ENCODE measurements around the gene ASB14.

The ASB14 gene

DNA sequence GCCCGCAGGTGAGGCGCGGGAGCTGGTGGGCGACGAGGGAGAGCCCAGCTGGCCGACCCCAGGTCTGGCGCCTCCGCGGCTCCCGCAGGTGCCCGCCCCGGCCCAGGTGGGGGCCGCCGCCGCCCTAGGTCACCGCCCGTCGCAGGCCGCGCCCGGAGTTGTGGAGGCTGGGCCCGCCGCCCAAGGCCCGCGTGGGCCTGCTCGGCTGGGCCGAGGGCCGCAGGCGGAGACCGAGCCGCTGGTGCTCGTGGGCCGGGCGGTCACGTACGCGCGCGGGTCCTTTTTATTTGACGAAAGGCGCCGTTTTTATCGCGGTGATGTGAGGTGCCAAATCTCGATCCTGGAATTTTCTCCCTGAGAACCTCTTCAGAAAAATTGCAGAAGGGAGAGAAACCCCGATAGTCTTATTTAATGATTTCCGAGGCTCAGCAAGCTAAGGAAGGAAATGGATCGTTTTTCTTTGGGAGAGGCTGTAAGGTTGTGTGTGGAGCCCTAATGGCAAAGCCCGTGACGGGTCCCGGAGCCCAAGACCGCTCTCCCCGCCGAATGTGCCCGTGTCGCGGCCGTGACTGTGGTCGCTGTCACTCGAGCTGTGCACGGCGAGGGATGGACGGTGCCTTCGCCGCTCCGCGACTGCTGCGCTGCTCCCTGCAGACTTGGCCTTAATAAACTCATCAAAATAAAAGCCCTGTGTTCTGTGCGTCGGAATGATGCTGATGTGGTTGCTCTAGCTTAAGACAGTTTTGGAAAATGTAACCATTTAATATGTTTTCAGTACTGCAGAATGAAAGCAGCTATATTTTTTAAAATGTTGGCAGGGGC lies 64.3 kb downstream of the ASB14 start:
- no peaks in the 10 kb centered on the region for H3K27me3 Mint-ChIP-seq
- peak overlapping the region; percentile 70 for H3K27ac Mint-ChIP-seq
- H3K36me3 Mint-ChIP-seq: peaks cover 3% of the 10 kb centered on the region
- peaks cover 30% of the 10 kb centered on the region for H3K4me1 Mint-ChIP-seq (ENCODE audit: low read depth)
- no peaks in the 10 kb centered on the region for H3K9me3 Mint-ChIP-seq (ENCODE audit: low read depth)
- H3K4me3 Mint-ChIP-seq: peak overlapping the region; percentile 94

DNA sequence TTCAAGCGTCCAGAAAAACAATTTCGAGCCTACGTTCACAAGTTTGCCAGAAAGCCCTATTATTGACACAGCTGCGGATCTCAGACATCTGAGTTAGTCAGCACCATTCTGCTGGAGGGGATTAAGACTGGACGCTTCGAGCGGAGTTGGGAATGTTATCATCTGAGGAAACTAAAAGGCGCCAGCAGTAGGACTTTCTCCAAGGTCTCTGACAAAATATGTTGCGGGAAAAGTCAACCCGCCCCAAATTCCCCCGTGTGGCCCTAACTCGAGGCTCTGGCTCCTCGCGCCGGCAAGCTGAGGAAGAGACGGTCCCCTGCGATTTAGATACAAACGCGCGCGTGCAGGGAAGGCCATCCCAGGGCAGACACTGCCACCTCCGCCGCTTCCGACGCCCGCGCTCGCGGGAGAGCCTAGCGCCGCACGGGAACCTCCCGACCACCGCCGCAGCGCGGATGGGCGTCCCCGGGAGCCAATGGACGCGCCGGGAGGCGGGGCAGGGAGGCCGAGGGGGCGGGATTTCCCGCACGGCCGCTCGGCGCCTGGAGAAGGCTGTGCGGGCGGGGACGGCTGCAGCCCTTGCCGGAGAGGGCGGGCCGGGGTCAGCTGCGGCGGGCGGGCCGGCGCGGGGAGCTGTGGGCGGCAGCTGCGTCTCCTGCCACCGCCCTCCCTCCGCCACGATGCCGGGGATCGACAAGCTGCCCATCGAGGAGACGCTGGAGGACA lies 65.1 kb downstream of the ASB14 start, which contains the start of gene APPL1:
APPL1 (plus strand) TSS at position 526 of the 726 bp plus-strand sequence; CDS start at position 681, 155 bp downstream.
- Mint-ChIP-seq H3K36me3 (peaks cover 2% of the 10 kb centered on the region), H3K9me3 (ENCODE audit: low read depth) (no peaks in the 10 kb centered on the region), H3K27me3 (no peaks in the 10 kb centered on the region), H3K4me1 (ENCODE audit: low read depth) (peaks cover 29% of the 10 kb centered on the region), H3K27ac (peak within 1 kb of the TSS; percentile 75), H3K4me3 (peak within 1 kb of the TSS; percentile 94)

DNA sequence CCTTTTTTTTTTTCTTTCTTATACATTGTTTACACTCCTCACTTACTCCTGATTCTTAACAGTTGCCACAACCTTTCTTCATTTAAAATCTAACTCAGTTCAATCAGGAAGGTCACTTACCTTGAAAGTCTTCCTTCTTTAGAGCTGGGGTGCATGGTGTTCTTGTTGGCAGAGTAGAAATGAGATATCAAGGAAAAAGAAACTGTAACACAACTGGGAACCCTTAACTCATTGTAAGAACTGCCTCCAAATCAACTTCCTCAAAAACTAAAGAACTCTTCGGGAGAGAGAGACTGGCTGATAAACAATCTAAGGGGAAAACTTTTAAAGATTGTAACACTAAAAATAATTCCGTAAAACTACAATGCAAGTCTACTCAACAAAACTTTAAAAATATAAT lies 66.3 kb downstream of the ASB14 start:
- H3K36me3 Mint-ChIP-seq: no peaks in the 10 kb centered on the region
- peaks cover 26% of the 10 kb centered on the region for H3K4me1 Mint-ChIP-seq (ENCODE audit: low read depth)
- peak overlapping the region; percentile 42 for H3K4me3 Mint-ChIP-seq
- no peak overlapping the region for H3K27ac Mint-ChIP-seq
- no peaks in the 10 kb centered on the region for H3K27me3 Mint-ChIP-seq
- no peaks in the 10 kb centered on the region for H3K9me3 Mint-ChIP-seq (ENCODE audit: low read depth)

- Mint-ChIP-seq H3K9me3 (ENCODE audit: low read depth) (no peaks in the 10 kb centered on the region), H3K27ac (no peak overlapping the region), H3K4me1 (ENCODE audit: low read depth) (peaks cover 20% of the 10 kb centered on the region)
Measured at GRCh38 chr3:57224856-57225255, 67.6 kb downstream of the ASB14 start.

GRCh38 chr3:57221883-57222282 lies 70.6 kb downstream of the ASB14 start:
- H3K36me3 Mint-ChIP-seq: no peaks in the 10 kb centered on the region
- H3K9me3 Mint-ChIP-seq (ENCODE audit: low read depth): no peaks in the 10 kb centered on the region
- peaks cover 2% of the 10 kb centered on the region for H3K4me1 Mint-ChIP-seq (ENCODE audit: low read depth)
- no peak overlapping the region for H3K4me3 Mint-ChIP-seq
- no peaks in the 10 kb centered on the region for H3K27me3 Mint-ChIP-seq
- no peak overlapping the region for H3K27ac Mint-ChIP-seq

More at GRCh38 chr3:57224856-57225255, 67.6 kb downstream of the ASB14 start:
- no peaks in the 10 kb centered on the region for H3K36me3 Mint-ChIP-seq
- H3K4me3 Mint-ChIP-seq: no peak overlapping the region
- no peaks in the 10 kb centered on the region for H3K27me3 Mint-ChIP-seq

Measured in activated naive CD8-positive, alpha-beta T cell (primary cell).